Measurements from ENCODE around the gene TNIP1.

Gene TNIP1

GRCh38 chr5:151063142-151063989, 17.5 kb downstream of the TNIP1 start:
- peaks cover 51% of the 10 kb centered on the region for H3K36me3 Mint-ChIP-seq

DNA sequence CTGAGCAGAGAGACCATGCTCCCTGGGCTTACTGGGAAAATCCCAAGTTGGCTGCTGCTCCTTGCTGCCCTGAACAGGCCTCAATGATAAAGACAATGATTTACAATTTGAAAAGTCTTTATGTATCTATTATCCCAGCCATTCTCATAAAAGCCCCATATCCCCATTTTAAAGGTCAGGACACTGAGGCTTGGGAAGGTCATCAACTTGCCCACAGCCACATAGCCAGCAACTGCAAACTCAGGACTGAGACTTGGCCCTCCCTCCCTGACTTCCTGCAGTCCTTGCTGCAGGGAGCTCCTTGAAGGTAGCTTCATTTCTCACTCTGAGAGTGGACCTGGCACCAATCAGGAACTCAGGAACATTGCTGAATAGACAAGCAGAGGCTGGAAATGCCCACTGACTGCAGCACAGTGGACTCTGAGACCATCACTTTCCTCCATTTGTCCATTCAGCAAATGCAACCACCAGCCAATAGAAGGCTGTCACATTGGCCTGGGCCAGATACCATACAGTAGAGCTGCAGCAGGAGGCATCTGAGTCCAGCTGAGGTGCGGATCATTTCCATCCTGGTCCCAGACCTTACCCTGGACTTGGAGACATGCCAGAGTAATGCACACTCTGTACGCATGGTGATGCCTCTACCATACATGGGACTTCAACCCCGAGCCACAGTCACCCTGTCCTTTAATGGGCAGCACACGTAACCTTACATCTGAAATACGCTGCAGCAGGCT, 18.3 kb downstream of the TNIP1 start:
- DNase-seq, result no peak
- H3K4me1 Mint-ChIP-seq, result peaks cover 35% of the 10 kb centered on the region
- no peak overlapping the region for H3K4me3 Mint-ChIP-seq
- peaks cover 4% of the 10 kb centered on the region for H3K27me3 Mint-ChIP-seq
- no peaks in the 10 kb centered on the region for H3K9me3 Mint-ChIP-seq
- H3K27ac Mint-ChIP-seq, result no peak overlapping the region
- peaks cover 49% of the 10 kb centered on the region for H3K36me3 Mint-ChIP-seq
- CTCF ChIA-PET, result interaction anchor here (2.2 kb wide), 1 partner anchor 53 kb away, joined by 8 read pairs; no protein-coding TSS in a partner anchor

More at GRCh38 chr5:151063142-151063989, 17.5 kb downstream of the TNIP1 start:
- Mint-ChIP-seq H3K27me3 (peaks cover 4% of the 10 kb centered on the region), H3K4me3 (no peak overlapping the region), H3K27ac (no peak overlapping the region), H3K4me1 (peaks cover 43% of the 10 kb centered on the region), H3K9me3 (no peaks in the 10 kb centered on the region)
- DNase-seq, result no peak
- CTCF ChIA-PET, result interaction anchor here (2.2 kb wide), 1 partner anchor 52 kb away, joined by 8 read pairs; no protein-coding TSS in a partner anchor

DNA sequence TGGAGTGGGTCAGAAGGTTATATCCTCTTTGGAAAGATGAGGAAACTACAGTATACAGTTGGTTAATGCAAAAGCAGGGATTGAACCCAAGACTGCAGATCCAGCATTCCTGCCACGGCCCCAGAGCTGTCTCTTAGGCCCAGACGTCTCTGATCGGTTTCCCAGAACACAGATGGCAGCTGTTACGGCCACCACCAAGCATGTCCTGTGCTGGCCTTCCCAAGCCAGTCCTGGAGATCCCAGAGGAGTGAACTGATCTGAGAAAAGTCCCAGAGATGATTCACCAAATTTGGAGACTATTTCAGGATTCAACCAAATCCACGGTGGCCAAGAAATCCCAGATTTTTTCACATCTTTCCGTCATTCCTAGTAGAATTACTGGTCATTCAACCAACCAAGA, 20.1 kb downstream of the TNIP1 start:
- Mint-ChIP-seq H3K9me3 (no peaks in the 10 kb centered on the region), H3K27me3 (peaks cover 4% of the 10 kb centered on the region), H3K36me3 (peaks cover 50% of the 10 kb centered on the region), H3K4me1 (peaks cover 28% of the 10 kb centered on the region), H3K27ac (peak overlapping the region; percentile 83), H3K4me3 (no peak overlapping the region)
- no peak for DNase-seq
- CTCF ChIA-PET, result interaction anchor here (1.2 to 5.6 kb wide), 4 partner anchors 12 to 104 kb away, joined by 4 to 31 read pairs (median 16); partner anchors contain the start of gene TNIP1

DNA sequence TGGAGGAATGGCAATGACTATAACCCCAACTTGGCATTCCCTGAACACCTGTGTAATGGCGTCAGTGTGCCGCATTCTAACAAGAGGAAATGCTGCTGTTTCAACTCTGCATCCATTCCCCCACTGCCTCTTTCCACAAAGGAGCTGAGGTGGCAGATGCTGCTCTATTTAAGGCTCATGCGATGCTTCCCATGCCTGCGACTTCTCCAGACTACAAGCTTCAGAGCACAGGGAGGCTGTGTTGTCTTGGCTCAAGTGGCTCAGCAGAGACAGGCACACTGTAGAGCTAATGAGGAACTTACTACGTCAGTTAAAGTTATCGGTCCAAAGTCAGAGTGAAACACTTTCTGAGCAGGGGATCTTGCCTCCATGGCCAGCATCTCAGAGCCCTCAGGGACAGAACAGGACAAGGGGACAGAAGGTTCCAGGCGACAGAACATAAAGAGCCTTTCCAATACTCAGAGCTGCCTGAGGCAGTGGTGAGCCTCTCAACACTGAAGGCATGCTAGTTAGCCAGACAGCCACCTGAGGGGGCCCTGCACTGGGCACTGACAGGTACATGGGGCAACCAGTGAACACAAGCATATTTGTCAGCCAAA, 21.8 kb downstream of the TNIP1 start:
- H3K36me3 Mint-ChIP-seq, result peaks cover 59% of the 10 kb centered on the region
- H3K4me1 Mint-ChIP-seq, result peaks cover 26% of the 10 kb centered on the region
- H3K9me3 Mint-ChIP-seq, result no peaks in the 10 kb centered on the region
- no peak overlapping the region for H3K4me3 Mint-ChIP-seq
- peaks cover 4% of the 10 kb centered on the region for H3K27me3 Mint-ChIP-seq
- DNase-seq, result no peak
- CTCF ChIA-PET, result interaction anchor here (1.1 to 5.6 kb wide), 6 partner anchors 10 to 67 kb away, joined by 3 to 31 read pairs (median 8); partner anchors contain the start of gene TNIP1
- peak overlapping the region; percentile 83 for H3K27ac Mint-ChIP-seq

DNA sequence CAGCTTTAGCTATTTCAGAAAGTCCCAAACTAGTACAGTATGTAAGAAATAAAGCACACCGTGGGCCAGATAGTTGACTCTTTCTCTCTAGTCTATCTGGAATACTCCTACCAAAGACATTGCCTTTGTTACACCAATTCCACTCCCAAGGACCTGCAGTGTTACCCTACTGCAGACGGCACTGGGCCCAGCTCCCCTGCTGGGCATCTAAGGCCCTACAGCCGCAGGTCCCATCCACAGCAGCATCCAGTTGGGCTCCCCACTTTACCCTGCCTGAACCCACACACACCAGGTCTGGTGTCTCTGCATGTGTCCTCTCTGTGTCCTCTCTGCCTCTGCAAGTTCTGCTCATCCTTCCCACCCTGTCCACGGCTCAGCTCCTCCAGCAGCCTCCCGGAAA, 22.5 kb downstream of the TNIP1 start:
- H3K27me3 Mint-ChIP-seq, result peaks cover 4% of the 10 kb centered on the region
- peaks cover 22% of the 10 kb centered on the region for H3K4me1 Mint-ChIP-seq
- H3K27ac Mint-ChIP-seq, result no peak overlapping the region
- H3K36me3 Mint-ChIP-seq, result peaks cover 58% of the 10 kb centered on the region
- H3K9me3 Mint-ChIP-seq, result no peaks in the 10 kb centered on the region
- no peak for DNase-seq
- H3K4me3 Mint-ChIP-seq, result no peak overlapping the region
- CTCF ChIA-PET, result interaction anchor here (1.1 to 5.6 kb wide), 6 partner anchors 10 to 68 kb away, joined by 3 to 31 read pairs (median 8); partner anchors contain the start of gene TNIP1

- no peak overlapping the region for H3K27ac Mint-ChIP-seq
- H3K9me3 Mint-ChIP-seq, result no peaks in the 10 kb centered on the region
- H3K4me1 Mint-ChIP-seq, result peaks cover 28% of the 10 kb centered on the region
- peaks cover 54% of the 10 kb centered on the region for H3K36me3 Mint-ChIP-seq
- H3K27me3 Mint-ChIP-seq, result peaks cover 4% of the 10 kb centered on the region
- DNase-seq, result no peak
- no peak overlapping the region for H3K4me3 Mint-ChIP-seq
- CTCF ChIA-PET, result interaction anchor here (5.6 kb wide), 1 partner anchor 59 kb away, joined by 23 read pairs; no protein-coding TSS in a partner anchor
Measured at GRCh38 chr5:151056379-151057325, 24.2 kb downstream of the TNIP1 start.

DNA sequence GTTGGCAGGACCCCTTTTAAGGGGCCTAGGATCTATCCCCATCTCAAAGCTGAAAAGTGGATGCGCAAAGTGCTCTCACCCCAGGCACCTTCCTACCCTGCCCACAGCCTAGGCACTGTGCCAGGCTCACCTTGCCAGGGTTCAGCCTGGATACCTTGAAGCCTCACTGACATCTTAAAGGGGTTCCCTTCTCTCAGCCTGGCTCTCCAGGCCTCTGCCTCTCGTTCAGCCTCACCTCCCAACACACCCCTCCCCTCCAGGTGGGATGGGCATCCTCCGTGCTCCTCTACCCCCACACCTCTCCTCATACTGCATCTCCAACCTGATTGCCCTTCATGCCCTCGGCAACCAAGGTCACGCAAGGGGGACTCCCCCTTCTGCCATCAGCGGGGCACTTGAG, 25.5 kb downstream of the TNIP1 start:
- no peak for DNase-seq
- CTCF ChIA-PET, result interaction anchor here (1.2 to 9.8 kb wide), 2 partner anchors 62 to 106 kb away, joined by 3 to 264 read pairs; no protein-coding TSS in a partner anchor
- Mint-ChIP-seq H3K27ac (no peak overlapping the region), H3K4me1 (peaks cover 22% of the 10 kb centered on the region), H3K4me3 (no peak overlapping the region), H3K9me3 (no peaks in the 10 kb centered on the region), H3K27me3 (peaks cover 4% of the 10 kb centered on the region), H3K36me3 (peaks cover 53% of the 10 kb centered on the region)

DNA sequence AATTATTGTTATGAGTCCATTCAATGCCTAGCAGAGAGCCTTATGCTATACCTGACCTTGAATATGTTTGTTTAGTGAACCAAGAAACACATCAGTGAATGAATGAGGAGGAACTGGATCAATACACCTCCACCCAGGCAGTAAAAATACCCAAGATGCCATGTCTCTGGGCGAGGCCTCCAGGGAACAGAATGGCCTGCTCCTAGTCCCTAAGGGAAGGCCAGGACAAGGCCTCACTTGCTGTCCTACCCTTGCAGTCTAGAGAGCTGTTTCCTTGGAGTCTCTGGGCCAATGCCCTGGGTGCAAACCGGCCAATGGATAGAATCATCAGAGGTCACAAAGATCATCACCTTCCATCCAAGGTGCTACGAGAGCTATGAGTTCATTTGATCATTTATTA, 26.1 kb downstream of the TNIP1 start:
- H3K36me3 Mint-ChIP-seq, result peaks cover 49% of the 10 kb centered on the region

GRCh38 chr5:151053796-151054462, 26.9 kb downstream of the TNIP1 start:
- peaks cover 42% of the 10 kb centered on the region for H3K36me3 Mint-ChIP-seq
- DNase-seq, result no peak
- H3K4me3 Mint-ChIP-seq, result no peak overlapping the region
- CTCF ChIA-PET, result interaction anchor here (1.2 to 9.8 kb wide), 2 partner anchors 63 to 107 kb away, joined by 3 to 264 read pairs; no protein-coding TSS in a partner anchor
- H3K27me3 Mint-ChIP-seq, result no peaks in the 10 kb centered on the region
- H3K9me3 Mint-ChIP-seq, result no peaks in the 10 kb centered on the region
- H3K4me1 Mint-ChIP-seq, result peaks cover 8% of the 10 kb centered on the region
- no peak overlapping the region for H3K27ac Mint-ChIP-seq

More for the DNA sequence above, 26.1 kb downstream of the TNIP1 start:
- Mint-ChIP-seq H3K9me3 (no peaks in the 10 kb centered on the region), H3K4me1 (peaks cover 16% of the 10 kb centered on the region), H3K27ac (peak overlapping the region; percentile 45), H3K4me3 (no peak overlapping the region), H3K27me3 (peaks cover 2% of the 10 kb centered on the region)
- no peak for DNase-seq
- CTCF ChIA-PET, result interaction anchor here (1.2 to 9.8 kb wide), 2 partner anchors 63 to 106 kb away, joined by 3 to 264 read pairs; no protein-coding TSS in a partner anchor

DNA sequence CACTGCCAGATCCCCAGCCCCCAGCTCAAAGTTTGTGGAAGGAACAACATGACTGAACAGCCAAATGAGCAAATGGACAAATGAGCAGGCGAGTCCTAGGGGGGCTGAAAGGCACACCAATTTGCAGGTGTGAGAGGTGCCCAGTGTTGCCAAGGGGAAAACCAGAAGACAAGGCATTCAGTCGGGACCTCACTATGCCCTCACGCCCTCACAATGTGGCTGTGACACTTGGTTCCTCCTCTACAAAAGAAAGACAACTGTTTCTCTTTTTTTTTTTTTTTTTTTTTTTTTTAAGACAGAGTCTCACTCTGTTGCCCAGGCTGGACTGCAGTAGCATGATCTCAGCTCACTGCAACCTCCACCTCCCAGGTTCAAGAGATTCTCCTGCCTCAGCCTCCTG, 28.0 kb downstream of the TNIP1 start:
- Mint-ChIP-seq H3K27me3 (no peaks in the 10 kb centered on the region), H3K4me3 (no peak overlapping the region), H3K27ac (no peak overlapping the region)

DNA sequence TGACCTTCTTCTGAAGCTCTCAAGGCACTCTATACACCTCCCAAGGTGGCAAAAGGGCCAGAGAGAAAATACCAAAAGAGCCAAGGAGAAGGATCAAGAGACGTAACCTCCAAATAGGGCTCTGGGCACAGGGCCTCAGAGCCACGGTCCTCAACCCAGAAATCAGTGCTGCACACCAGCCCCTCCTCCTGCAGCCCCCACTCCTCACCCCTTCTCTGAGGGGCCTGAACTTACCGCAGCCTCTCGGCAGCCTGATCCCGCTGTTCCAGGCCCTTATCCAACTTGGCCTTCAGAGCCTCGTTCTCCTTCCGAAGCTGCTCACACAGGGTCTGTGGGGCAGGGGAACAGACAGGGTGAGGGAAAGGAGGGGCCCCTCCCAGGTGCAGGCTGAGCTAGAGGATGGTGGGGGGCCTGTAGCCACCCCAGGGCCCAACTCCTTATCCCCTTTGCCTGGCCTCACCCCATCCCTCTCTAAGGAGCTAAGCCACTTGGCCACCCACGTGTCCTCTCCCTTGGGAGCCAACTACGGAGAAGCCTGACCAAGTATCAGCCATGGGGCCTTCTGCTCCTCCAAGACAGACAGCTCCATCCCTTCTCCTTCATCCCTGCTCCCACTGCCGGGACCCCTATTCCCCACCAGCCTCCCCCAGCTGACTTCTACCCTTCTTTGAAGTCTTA, 28.8 kb downstream of the TNIP1 start:
- Mint-ChIP-seq H3K27ac (peak overlapping the region; percentile 17), H3K27me3 (no peaks in the 10 kb centered on the region), H3K9me3 (no peaks in the 10 kb centered on the region), H3K4me1 (peaks cover 7% of the 10 kb centered on the region), H3K36me3 (peaks cover 45% of the 10 kb centered on the region), H3K4me3 (no peak overlapping the region)
- DNase-seq, result no peak
- CTCF ChIA-PET, result interaction anchor here (0.6 to 9.8 kb wide), 33 partner anchors 10 to 492 kb away, joined by 3 to 264 read pairs (median 4); no protein-coding TSS in a partner anchor

More for the DNA sequence above, 28.0 kb downstream of the TNIP1 start:
- Mint-ChIP-seq H3K4me1 (peaks cover 7% of the 10 kb centered on the region), H3K36me3 (peaks cover 44% of the 10 kb centered on the region), H3K9me3 (no peaks in the 10 kb centered on the region)
- CTCF ChIA-PET, result interaction anchor here (1.0 to 9.8 kb wide), 14 partner anchors 26 to 182 kb away, joined by 3 to 264 read pairs (median 6); no protein-coding TSS in a partner anchor
- no peak for DNase-seq
